ENCODE measurements around the gene LEKR1. TPM values are rescaled to one million over a fixed set of nuclear protein-coding genes. Genes with fewer than 3 reads are reported as not detected.
A peak's percentile ranks its signal among the peaks of the same experiment; 100 is the strongest.

Gene LEKR1
- total and polyA plus RNA-seq, 9 of the 15 experiments (the other 6 are each of a cell fraction or from before 2014, with no cell fraction given): 0.76 to 1.8 (median 1.2) TPM

GRCh38 chr3:156806698-156807097, 19.5 kb upstream of the LEKR1 start:
- Histone ChIP-seq H3K4me2 (ENCODE audit: insufficient read depth, low read length) (no peak overlapping the region), H3K27ac (ENCODE audit: extremely low read depth, low read depth, low read length) (no peak overlapping the region), H3K4me3 (no peak overlapping the region), H3K79me2 (ENCODE audit: control insufficient read depth, insufficient read depth, low read length) (no peaks in the 10 kb centered on the region), H4K20me1 (replicated peaks; ENCODE audit: control insufficient read depth, insufficient read depth, low read length) (no peaks in the 10 kb centered on the region), H3K9ac (ENCODE audit: insufficient read depth in 1 of 2, low read depth in 2 of 2, low read length in 2 of 2) (no peak overlapping the region), H3K4me1 (replicated peaks in 1 of 2; ENCODE audit: control insufficient read depth in 2 of 2, insufficient read depth in 2 of 2, low read length in 2 of 2) (peaks cover 0 to 13% of the 10 kb centered on the region in 2 experiments; a peak in 1 of 5 replicates), H3K27me3 (ENCODE audit: control insufficient read depth in 2 of 2, insufficient read depth in 2 of 2, low read length in 2 of 2) (no peaks in the 10 kb centered on the region), H2AFZ (ENCODE audit: low read depth, low read length) (peak overlapping the region; percentile 64; the same call in 1 of the 2 replicates), H3K36me3 (ENCODE audit: control insufficient read depth, insufficient read depth, low read length) (no peaks in the 10 kb centered on the region), H3K9me1 (ENCODE audit: control insufficient read depth, insufficient read depth, low read length) (no peaks in the 10 kb centered on the region), H3K9me3 (replicated peaks; ENCODE audit: control insufficient read depth, insufficient read depth, low read depth, low read length) (no peaks in the 10 kb centered on the region)
- POLR2A ChIA-PET: interaction anchor here (0.8 to 1.3 kb wide), 2 partner anchors 19 to 25 kb away, joined by 3 read pairs; no protein-coding TSS in a partner anchor
- intact Hi-C loops (cut with micrococcal nuclease): no loop called here
- BruUV-seq (replicated peaks): no TSS peak
- FAIRE-seq: no peak
- DNase-seq (ENCODE audit: extremely low read depth in 1 of 4, low spot score in 3 of 4): no peak
- CTCF ChIA-PET (ENCODE audit: low intra/inter-chr PET ratio): no interaction called here
- ATAC-seq: no peak
- in situ Hi-C loops (cut with MboI): no loop called here
- no peak for TF ChIP-seq NCOA1 (IDR thresholded peaks at IDR 0.05; ENCODE audit: low read depth)
- no peak for TF ChIP-seq SMARCB1 (IDR thresholded peaks at IDR 0.05; ENCODE audit: insufficient read length, low read depth)
- TF ChIP-seq ZNF778 (CRISPR knock-in tag; IDR thresholded peaks at IDR 0.05): no peak
- no peak for TF ChIP-seq CUX1 (CRISPR knock-in tag; IDR thresholded peaks at IDR 0.05)
- no peak for TF ChIP-seq ASH1L (IDR thresholded peaks at IDR 0.05; ENCODE audit: borderline replicate concordance, low read depth, partially characterized antibody)
- TF ChIP-seq ZFP36 (IDR thresholded peaks at IDR 0.05; ENCODE audit: low read depth, low read length, partially characterized antibody): peak; percentile 74
- TF ChIP-seq CBX3 (IDR thresholded peaks at IDR 0.05; ENCODE audit: borderline replicate concordance in 1 of 2, low read length in 2 of 2): 0 out of 3 replicates have a peak, but pooled peaks of 1 of the 2 experiments have one; percentile 14
- no peak for TF ChIP-seq ZC3H11A (IDR thresholded peaks at IDR 0.05; ENCODE audit: low read depth, low read length)
- no peak for TF ChIP-seq HMG20A (CRISPR knock-in tag; conservative IDR thresholded peaks at IDR 0.05)
- TF ChIP-seq KLF13 (tag; IDR thresholded peaks at IDR 0.05; ENCODE audit: borderline replicate concordance, low read depth): no peak
- TF ChIP-seq RCOR1 (IDR thresholded peaks at IDR 0.05; ENCODE audit: borderline replicate concordance in 1 of 2, low read depth in 2 of 2, low read length in 2 of 2): peak in 1 of 2 experiments; percentile 62; a peak in 1 of 4 replicates
- no peak for TF ChIP-seq GTF2B (IDR thresholded peaks at IDR 0.05; ENCODE audit: extremely low read depth, insufficient read length)
- peak; percentile 71; the same call in 1 of the 2 replicates for TF ChIP-seq SMARCA5 (IDR thresholded peaks at IDR 0.05)
- peak; percentile 64 to 86; a peak in 3 of 4 replicates for TF ChIP-seq KDM1A (IDR thresholded peaks at IDR 0.05)
- TF ChIP-seq HDAC2 (IDR thresholded peaks at IDR 0.05): peak; percentile 82; the same call in 1 of the 2 replicates
- no peak for TF ChIP-seq POLR2H (tag; IDR thresholded peaks at IDR 0.05; ENCODE audit: low read depth)
- 0 out of 2 replicates have a peak, but pooled peaks have one; percentile 41 for TF ChIP-seq CBX1 (IDR thresholded peaks at IDR 0.05; ENCODE audit: low read depth)

All from K562 (cell line).